Activated naive CD4-positive, alpha-beta T cell treated with anti-CD3 and anti-CD28 coated beads, Interleukin-2, amount 10 ng/mL, durations not matched to agents 7 days and 5 days (primary cell): ENCODE data around the gene BGN.
A peak's percentile ranks its signal among the peaks of the same experiment; 100 is the strongest.

ENCODE experiments used
- CTCF ChIA-PET: fragments of 350-600 bp; sonication (Branson Sonifier 250); formaldehyde crosslinking; loops from one replicate; lab custom pipeline; 2021; ENCODE audit warnings: antibody characterized with exemption; lab: Charles Lee
- DNase-seq: peaks from one replicate; pipeline ENCODE4 v3.0.0-alpha.2; 2020
- H3K27ac Mint-ChIP-seq: one replicate; pipeline ENCODE4 v1.8.0; 2021; ENCODE audit warnings: mild to moderate bottlenecking, moderate library complexity, mixed read lengths
- H3K27me3 Mint-ChIP-seq: one replicate; pipeline ENCODE4 v1.8.0; 2021; ENCODE audit warnings: mild to moderate bottlenecking, mixed read lengths
- H3K36me3 Mint-ChIP-seq: one replicate; pipeline ENCODE4 v1.8.0; 2021; ENCODE audit warnings: mixed read lengths
- H3K4me1 Mint-ChIP-seq: one replicate; pipeline ENCODE4 v1.8.0; 2021; ENCODE audit warnings: mixed read lengths
- H3K4me3 Mint-ChIP-seq: one replicate; pipeline ENCODE4 v1.8.0; 2021; ENCODE audit warnings: mild to moderate bottlenecking, moderate library complexity, mixed read lengths
- H3K9me3 Mint-ChIP-seq: one replicate; pipeline ENCODE4 v1.8.0; 2021; ENCODE audit warnings: mixed read lengths

Gene BGN

GRCh38 chrX:153456161-153456560 is 38.6 kb upstream of the BGN start:
- Mint-ChIP-seq H3K9me3 (no peaks in the 10 kb centered on the region), H3K27ac (no peak overlapping the region), H3K4me3 (no peak overlapping the region), H3K27me3 (no peaks in the 10 kb centered on the region), H3K4me1 (no peaks in the 10 kb centered on the region), H3K36me3 (peaks cover 8% of the 10 kb centered on the region)
- CTCF ChIA-PET: no interaction called here
- no peak for DNase-seq

- CTCF ChIA-PET: no interaction called here
- H3K27me3 Mint-ChIP-seq: no peaks in the 10 kb centered on the region
- no peaks in the 10 kb centered on the region for H3K4me1 Mint-ChIP-seq
- H3K4me3 Mint-ChIP-seq: no peak overlapping the region
- H3K27ac Mint-ChIP-seq: no peak overlapping the region
- H3K9me3 Mint-ChIP-seq: no peaks in the 10 kb centered on the region
- peaks cover 11% of the 10 kb centered on the region for H3K36me3 Mint-ChIP-seq
- DNase-seq: no peak
Observed at GRCh38 chrX:153456704-153457103, 38.1 kb upstream of the BGN start.

- DNase-seq: no peak
- Mint-ChIP-seq H3K36me3 (peaks cover 13% of the 10 kb centered on the region), H3K9me3 (no peaks in the 10 kb centered on the region), H3K4me1 (no peaks in the 10 kb centered on the region), H3K27me3 (no peaks in the 10 kb centered on the region), H3K4me3 (no peak overlapping the region), H3K27ac (no peak overlapping the region)
- CTCF ChIA-PET: no interaction called here
Observed at GRCh38 chrX:153457136-153457825, 37.5 kb upstream of the BGN start.

GRCh38 chrX:153457827-153458466 is 36.8 kb upstream of the BGN start:
- Mint-ChIP-seq H3K4me3 (no peak overlapping the region), H3K27me3 (no peaks in the 10 kb centered on the region), H3K4me1 (no peaks in the 10 kb centered on the region), H3K36me3 (peaks cover 13% of the 10 kb centered on the region), H3K9me3 (no peaks in the 10 kb centered on the region), H3K27ac (no peak overlapping the region)
- no peak for DNase-seq
- CTCF ChIA-PET: interaction anchor here (1.6 kb wide), 1 partner anchor 49 kb away, joined by 6 read pairs; no protein-coding TSS in a partner anchor

GRCh38 chrX:153458476-153458875 is 36.3 kb upstream of the BGN start:
- no peak for DNase-seq
- CTCF ChIA-PET: interaction anchor here (1.6 kb wide), 1 partner anchor 48 kb away, joined by 6 read pairs; no protein-coding TSS in a partner anchor
- Mint-ChIP-seq H3K27me3 (no peaks in the 10 kb centered on the region), H3K4me1 (no peaks in the 10 kb centered on the region), H3K36me3 (peaks cover 17% of the 10 kb centered on the region), H3K27ac (no peak overlapping the region), H3K9me3 (no peaks in the 10 kb centered on the region), H3K4me3 (no peak overlapping the region)

GRCh38 chrX:153459986-153460385 is 34.8 kb upstream of the BGN start:
- H3K27ac Mint-ChIP-seq: no peak overlapping the region
- no peaks in the 10 kb centered on the region for H3K4me1 Mint-ChIP-seq
- CTCF ChIA-PET: interaction anchor here (1.0 to 1.7 kb wide), 4 partner anchors 34 to 47 kb away, joined by 3 to 7 read pairs (median 4); no protein-coding TSS in a partner anchor
- H3K36me3 Mint-ChIP-seq: peaks cover 17% of the 10 kb centered on the region
- H3K27me3 Mint-ChIP-seq: no peaks in the 10 kb centered on the region
- H3K9me3 Mint-ChIP-seq: no peaks in the 10 kb centered on the region
- no peak for DNase-seq
- no peak overlapping the region for H3K4me3 Mint-ChIP-seq

- H3K27me3 Mint-ChIP-seq: no peaks in the 10 kb centered on the region
- no peak overlapping the region for H3K4me3 Mint-ChIP-seq
- no peaks in the 10 kb centered on the region for H3K9me3 Mint-ChIP-seq
- H3K4me1 Mint-ChIP-seq: no peaks in the 10 kb centered on the region
- H3K27ac Mint-ChIP-seq: no peak overlapping the region
- CTCF ChIA-PET: interaction anchor here (1.0 to 1.7 kb wide), 4 partner anchors 10 to 46 kb away, joined by 3 to 7 read pairs (median 4); partner anchors contain the start of gene HAUS7
- peaks cover 17% of the 10 kb centered on the region for H3K36me3 Mint-ChIP-seq
- peak; percentile 62 for DNase-seq
Observed at GRCh38 chrX:153460826-153461225, 34.0 kb upstream of the BGN start.

GRCh38 chrX:153462291-153462690 is 32.5 kb upstream of the BGN start:
- no peak overlapping the region for H3K27ac Mint-ChIP-seq
- peaks cover 5% of the 10 kb centered on the region for H3K4me1 Mint-ChIP-seq
- H3K36me3 Mint-ChIP-seq: peaks cover 17% of the 10 kb centered on the region
- no peaks in the 10 kb centered on the region for H3K9me3 Mint-ChIP-seq
- no peak overlapping the region for H3K4me3 Mint-ChIP-seq
- H3K27me3 Mint-ChIP-seq: no peaks in the 10 kb centered on the region
- CTCF ChIA-PET: no interaction called here
- no peak for DNase-seq

- Mint-ChIP-seq H3K27ac (no peak overlapping the region), H3K4me3 (no peak overlapping the region), H3K27me3 (no peaks in the 10 kb centered on the region), H3K9me3 (no peaks in the 10 kb centered on the region), H3K4me1 (peaks cover 10% of the 10 kb centered on the region), H3K36me3 (peaks cover 17% of the 10 kb centered on the region)
- no peak for DNase-seq
- CTCF ChIA-PET: no interaction called here
Observed at GRCh38 chrX:153463031-153463430, 31.7 kb upstream of the BGN start.

- Mint-ChIP-seq H3K27ac (no peak overlapping the region), H3K27me3 (no peaks in the 10 kb centered on the region), H3K4me1 (peaks cover 10% of the 10 kb centered on the region), H3K36me3 (peaks cover 17% of the 10 kb centered on the region), H3K9me3 (no peaks in the 10 kb centered on the region), H3K4me3 (no peak overlapping the region)
- DNase-seq: no peak
- CTCF ChIA-PET: no interaction called here
Observed at GRCh38 chrX:153463556-153463955, 31.2 kb upstream of the BGN start.

GRCh38 chrX:153464116-153464515 is 30.7 kb upstream of the BGN start:
- Mint-ChIP-seq H3K9me3 (no peaks in the 10 kb centered on the region), H3K27me3 (no peaks in the 10 kb centered on the region), H3K27ac (no peak overlapping the region), H3K4me1 (peaks cover 10% of the 10 kb centered on the region), H3K4me3 (no peak overlapping the region), H3K36me3 (peaks cover 15% of the 10 kb centered on the region)
- DNase-seq: no peak
- CTCF ChIA-PET: no interaction called here

GRCh38 chrX:153465691-153466380 is 28.9 kb upstream of the BGN start:
- CTCF ChIA-PET: no interaction called here
- Mint-ChIP-seq H3K27me3 (no peaks in the 10 kb centered on the region), H3K36me3 (peaks cover 10% of the 10 kb centered on the region), H3K9me3 (no peaks in the 10 kb centered on the region), H3K4me1 (peaks cover 12% of the 10 kb centered on the region), H3K4me3 (no peak overlapping the region), H3K27ac (no peak overlapping the region)
- DNase-seq: no peak

GRCh38 chrX:153468008-153468580 is 26.7 kb upstream of the BGN start:
- Mint-ChIP-seq H3K36me3 (peaks cover 4% of the 10 kb centered on the region), H3K4me3 (no peak overlapping the region)
- CTCF ChIA-PET: no interaction called here

GRCh38 chrX:153469811-153470410 is 24.9 kb upstream of the BGN start:
- CTCF ChIA-PET: interaction anchor here (0.6 to 5.2 kb wide), 10 partner anchors 9 to 285 kb away, joined by 3 to 39 read pairs (median 3); partner anchors contain the start of gene CCNQ
- no peaks in the 10 kb centered on the region for H3K9me3 Mint-ChIP-seq
- peaks cover 25% of the 10 kb centered on the region for H3K4me1 Mint-ChIP-seq
- H3K36me3 Mint-ChIP-seq: no peaks in the 10 kb centered on the region
- peak; percentile 62 for DNase-seq
- peak overlapping the region; percentile 87 for H3K27ac Mint-ChIP-seq
- H3K4me3 Mint-ChIP-seq: peak overlapping the region; percentile 79
- peaks cover 8% of the 10 kb centered on the region for H3K27me3 Mint-ChIP-seq

More at GRCh38 chrX:153468008-153468580, 26.7 kb upstream of the BGN start:
- DNase-seq: no peak
- no peak overlapping the region for H3K27ac Mint-ChIP-seq
- no peaks in the 10 kb centered on the region for H3K9me3 Mint-ChIP-seq
- H3K27me3 Mint-ChIP-seq: no peaks in the 10 kb centered on the region
- peaks cover 17% of the 10 kb centered on the region for H3K4me1 Mint-ChIP-seq
